NCI-H510A treated with DMSO at 0.1 percent for 48 hours (cell line): ENCODE measurements around the gene TMEM127.
"Not testable (repeated sequence)": the region's sequence is repeated elsewhere in the genome, so short reads cannot be mapped to it uniquely, and the experiment has no call there.

ENCODE experiments used
- DNase-seq: peaks from one replicate; lab custom pipeline; 2025; lab: John Stamatoyannopoulos, UW

TMEM127 gene

GRCh38 chr2:96265840-96266679 is at the start of gene TMEM127, which contains the start of gene CIAO1:
Gene TMEM127, minus strand, starts transcription at chr2:96265997. Its CDS starts 616 bp downstream, at chr2:96265381.
Gene CIAO1, plus strand, starts transcription at chr2:96266225. Its CDS starts 126 bp downstream, at chr2:96266351.
- DNase-seq = peak; percentile 94

GRCh38 chr2:96315005-96315399 is 49.2 kb upstream of the TMEM127 start:
- DNase-seq = no peak

GRCh38 chr2:96308248-96308647 is 42.5 kb upstream of the TMEM127 start:
- no peak for DNase-seq

- no peak for DNase-seq
Observed at GRCh38 chr2:96306370-96306769, 40.6 kb upstream of the TMEM127 start.

GRCh38 chr2:96305979-96306308 is 40.1 kb upstream of the TMEM127 start:
- DNase-seq = no peak

GRCh38 chr2:96305091-96305978 is 39.5 kb upstream of the TMEM127 start, which contains the start of gene SNRNP200:
Gene SNRNP200, minus strand, starts transcription at chr2:96305546. Its CDS starts 109 bp downstream, at chr2:96305437.
- DNase-seq = peak; percentile 77

GRCh38 chr2:96304606-96305005 is 38.8 kb upstream of the TMEM127 start:
- no peak for DNase-seq

GRCh38 chr2:96301865-96302264 is 36.1 kb upstream of the TMEM127 start:
- DNase-seq = no peak

- no peak for DNase-seq
Observed at GRCh38 chr2:96296925-96297324, 31.1 kb upstream of the TMEM127 start.

- DNase-seq = not testable (repeated sequence)
Observed at GRCh38 chr2:96294271-96294670, 28.5 kb upstream of the TMEM127 start.

- DNase-seq = no peak
Observed at GRCh38 chr2:96291751-96292150, 26.0 kb upstream of the TMEM127 start.

- DNase-seq = no peak
Observed at GRCh38 chr2:96287273-96287856, 21.6 kb upstream of the TMEM127 start.

GRCh38 chr2:96276787-96277499 is 11.1 kb upstream of the TMEM127 start:
- no peak for DNase-seq

GRCh38 chr2:96274355-96275056 is 8.7 kb upstream of the TMEM127 start:
- no peak for DNase-seq

- DNase-seq = no peak
Observed at GRCh38 chr2:96273763-96274162, 8.0 kb upstream of the TMEM127 start.

GRCh38 chr2:96271995-96272394 is 6.2 kb upstream of the TMEM127 start:
- no peak for DNase-seq

- peak; percentile 11 for DNase-seq
Observed at GRCh38 chr2:96267159-96267971, 1.6 kb upstream of the TMEM127 start.

GRCh38 chr2:96265349-96265839 is 403 bp downstream of the TMEM127 start:
- DNase-seq = no peak

GRCh38 chr2:96264656-96265348 is 995 bp downstream of the TMEM127 start:
- no peak for DNase-seq
